Neuronal stem cell (in vitro differentiated cells): ENCODE data around the gene SLC41A3.
A peak's percentile ranks its signal among the peaks of the same experiment; 100 is the strongest.

Source experiments
- DNase-seq: peaks from one replicate; pipeline ENCODE4 v3.0.0-alpha.2; 2013; ENCODE audit warnings: low spot score
- H2AFZ ChIP-seq: one replicate; pipeline ENCODE4 v1.6.1; 2013; ENCODE audit warnings: mild to moderate bottlenecking, low read length, inconsistent platforms
- H2AK5ac ChIP-seq: 2 replicates; pipeline ENCODE4 v1.6.1; 2013; ENCODE audit warnings: low read depth, mild to moderate bottlenecking, inconsistent platforms, low read length, moderate library complexity, mixed read lengths
- H2BK120ac ChIP-seq: 2 replicates; pipeline ENCODE4 v1.6.1; 2013; ENCODE audit warnings: low read depth, mild to moderate bottlenecking, inconsistent platforms, low read length, moderate library complexity, mixed read lengths
- H2BK12ac ChIP-seq: one replicate; pipeline ENCODE4 v1.6.1; 2013; ENCODE audit warnings: low read length, inconsistent platforms
- H2BK15ac ChIP-seq: 2 replicates; pipeline ENCODE4 v1.6.1; 2013; ENCODE audit warnings: mild to moderate bottlenecking, low read length, inconsistent platforms, mixed read lengths
- H2BK5ac ChIP-seq: one replicate; pipeline ENCODE4 v1.6.1; 2013; ENCODE audit warnings: inconsistent platforms, mild to moderate bottlenecking, low read length, moderate library complexity
- H3K14ac ChIP-seq: one replicate; pipeline ENCODE4 v1.6.1; 2013; ENCODE audit warnings: low read length, inconsistent platforms
- H3K18ac ChIP-seq: 2 replicates; pipeline ENCODE4 v1.6.1; 2013; ENCODE audit warnings: low read length, inconsistent platforms
- H3K23ac ChIP-seq: 2 replicates; pipeline ENCODE4 v1.6.1; 2013; ENCODE audit warnings: low read depth, mild to moderate bottlenecking, mixed read lengths, low read length, inconsistent platforms; ENCODE audit not compliant: poor library complexity
- H3K27ac ChIP-seq: replicated peaks from 3 replicates; pipeline ENCODE4 v1.5.1; 2013; ENCODE audit warnings: low read length, inconsistent platforms
- H3K27me3 ChIP-seq, 3 experiments: 2 replicates each; pipeline ENCODE4 v1.6.1; 2013; ENCODE audit warnings: low read length in 3 of 3, mild to moderate bottlenecking in 2 of 3, inconsistent platforms in 1 of 3, low read depth in 1 of 3, mixed read lengths in 1 of 3, moderate library complexity in 1 of 3; ENCODE audit not compliant: control insufficient read depth in 3 of 3, insufficient read depth in 3 of 3
- H3K36me3 ChIP-seq, 2 donors: replicated peaks in 1 of 2; 2 replicates each; pipeline ENCODE4 v1.6.1; 2013; ENCODE audit warnings: low read length in 2 of 2; ENCODE audit not compliant: control insufficient read depth in 2 of 2, insufficient read depth in 2 of 2
- H3K4ac ChIP-seq: 2 replicates; pipeline ENCODE4 v1.6.1; 2013; ENCODE audit warnings: inconsistent platforms, mild to moderate bottlenecking, low read length, moderate library complexity
- H3K4me1 ChIP-seq, 2 donors: 1 replicate in 1 of 2; 2 replicates in 1 of 2; pipeline ENCODE4 v1.6.1; 2013; ENCODE audit warnings: low read length in 2 of 2, low read depth in 1 of 2; ENCODE audit not compliant: control insufficient read depth in 2 of 2, insufficient read depth in 1 of 2
- H3K4me2 ChIP-seq: one replicate; pipeline ENCODE4 v1.6.1; 2013; ENCODE audit warnings: mild to moderate bottlenecking, low read length, inconsistent platforms; ENCODE audit not compliant: insufficient read depth, poor library complexity, severe bottlenecking
- H3K4me3 ChIP-seq, 2 donors: 2 replicates each; pipeline ENCODE4 v1.5.1; 2013; ENCODE audit warnings: low read length in 2 of 2, mild to moderate bottlenecking in 2 of 2, inconsistent platforms in 1 of 2, moderate library complexity in 1 of 2
- H3K79me1 ChIP-seq: one replicate; pipeline ENCODE4 v1.6.1; 2013; ENCODE audit warnings: low read depth, mild to moderate bottlenecking, inconsistent platforms, low read length, moderate library complexity
- H3K9ac ChIP-seq: one replicate; pipeline ENCODE4 v1.6.1; 2013; ENCODE audit warnings: mild to moderate bottlenecking, low read depth, low read length, inconsistent platforms; ENCODE audit not compliant: poor library complexity
- H3K9me3 ChIP-seq, 2 donors: replicated peaks in 1 of 2; 2 replicates each; pipeline versions ENCODE3 to v1.6.1; 2013; ENCODE audit warnings: low read length in 2 of 2, mild to moderate bottlenecking in 2 of 2, inconsistent platforms in 1 of 2, low read depth in 1 of 2, mixed read lengths in 1 of 2, moderate library complexity in 1 of 2; ENCODE audit not compliant: control insufficient read depth in 2 of 2, insufficient read depth in 1 of 2
- H4K8ac ChIP-seq: one replicate; pipeline ENCODE4 v1.6.1; 2013; ENCODE audit warnings: low read depth, mild to moderate bottlenecking, inconsistent platforms, low read length, moderate library complexity
- H4K91ac ChIP-seq: one replicate; pipeline ENCODE4 v1.6.1; 2013; ENCODE audit warnings: low read length, low read depth, mild to moderate bottlenecking, inconsistent platforms; ENCODE audit not compliant: poor library complexity
- WGBS, 2 donors: extraction: QIAGEN DNeasy Blood & Tissue Kit; methylation state at CpG; one replicate each; pipeline ENCODE4 v1.1.7; 2013; ENCODE audit warnings: missing lambda C conversion rate in 2 of 2, mixed read lengths in 1 of 2; ENCODE audit not compliant: insufficient read length in 2 of 2, insufficient replicate concordance in 1 of 2; ENCODE audit errors: extremely low coverage in 2 of 2; 5-methylcytosine and 5-hydroxymethylcytosine counted together

Gene SLC41A3

DNA sequence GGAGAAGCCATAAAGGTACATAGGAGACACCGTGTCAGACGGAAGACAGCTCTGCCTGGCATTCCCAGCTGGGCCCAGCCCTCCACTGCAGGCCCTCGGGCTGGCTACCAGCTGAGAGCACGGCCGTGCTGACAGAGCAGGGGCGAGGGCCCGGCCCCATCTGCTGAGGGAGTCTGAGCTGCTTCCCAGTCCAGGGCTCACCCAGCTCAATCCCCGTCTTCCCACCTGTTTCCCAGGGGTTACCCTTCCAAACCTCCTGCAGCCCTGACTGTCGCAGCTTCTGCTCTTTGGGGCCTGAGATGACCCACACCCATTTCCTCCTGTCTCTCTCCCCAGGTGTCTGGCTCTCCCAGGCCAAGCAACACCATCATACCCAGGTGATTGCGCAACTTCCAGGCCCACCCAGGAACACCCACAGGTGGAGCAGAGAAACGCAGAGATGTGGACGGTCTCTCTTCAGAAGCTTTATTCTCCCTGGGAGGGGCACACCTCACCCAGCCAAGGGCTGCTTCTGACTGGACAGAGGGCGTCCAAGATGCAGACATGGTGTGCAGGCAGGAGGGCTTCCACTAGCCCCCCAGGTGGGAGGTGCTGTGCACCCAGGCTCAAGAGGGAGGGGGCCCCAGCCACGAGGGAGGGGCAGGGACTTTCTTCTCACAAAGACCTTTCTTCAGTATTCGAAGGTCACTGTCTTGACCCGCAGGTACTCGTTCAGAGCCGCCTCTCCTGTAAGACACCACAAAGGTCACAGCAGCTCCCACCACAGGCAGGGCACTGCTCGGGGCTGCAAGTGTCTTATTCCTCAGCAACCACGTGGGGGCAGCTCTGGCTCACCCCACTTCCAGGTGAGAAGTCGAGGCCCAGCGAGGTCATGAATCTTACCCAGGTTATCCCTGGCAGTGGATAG lies 19.4 kb upstream of the SLC41A3 start:
- no peak overlapping the region for H3K14ac ChIP-seq
- no peak overlapping the region for H3K4me3 ChIP-seq
- H2BK120ac ChIP-seq = no peak overlapping the region
- peak overlapping the region; percentile 47 for H2AK5ac ChIP-seq
- no peak overlapping the region for H3K4me2 ChIP-seq
- DNase-seq = no peak
- H3K27me3 ChIP-seq = peaks cover 0 to 15% (median 0%) of the 10 kb centered on the region in 3 experiments
- H2BK12ac ChIP-seq = no peak overlapping the region
- no peak overlapping the region for H3K18ac ChIP-seq
- no peak overlapping the region for H2BK5ac ChIP-seq
- no peak overlapping the region for H3K4ac ChIP-seq
- peaks cover 2 to 7% of the 10 kb centered on the region in 2 donors for H3K4me1 ChIP-seq
- no CpG with 5 or more reads among the region's 22 CpGs for WGBS, 2 donors
- no peak overlapping the region for H2AFZ ChIP-seq
- no peaks in the 10 kb centered on the region for H3K36me3 ChIP-seq
- H3K9ac ChIP-seq = no peak overlapping the region
- no peak overlapping the region for H4K8ac ChIP-seq
- peak overlapping the region; percentile 45 for H2BK15ac ChIP-seq
- no peak overlapping the region for H4K91ac ChIP-seq
- H3K23ac ChIP-seq = no peak overlapping the region
- H3K27ac ChIP-seq = no peak overlapping the region
- H3K9me3 ChIP-seq = peaks cover 0 to 2% of the 10 kb centered on the region in 2 donors
- H3K79me1 ChIP-seq = no peaks in the 10 kb centered on the region

DNA sequence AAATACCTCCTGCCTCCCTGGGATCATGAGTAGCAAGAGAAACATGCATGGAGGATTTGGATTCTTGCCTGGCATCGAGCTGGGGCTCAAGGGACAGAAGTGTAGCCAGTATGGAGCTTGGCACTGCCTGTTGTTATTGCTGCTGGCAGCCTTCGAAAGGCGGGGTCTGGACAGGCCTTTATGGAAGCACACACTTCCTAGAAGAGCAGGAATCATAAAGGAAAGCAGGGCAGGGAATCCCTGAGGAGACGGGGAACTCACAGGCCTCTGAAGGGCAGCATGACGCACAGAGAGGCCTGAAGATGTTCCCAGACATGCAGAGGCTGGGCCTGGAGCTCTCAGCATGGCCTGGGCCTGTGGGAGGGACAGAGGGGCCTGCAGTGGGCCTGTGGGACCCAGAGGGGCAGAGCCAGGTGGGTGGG lies 18.6 kb upstream of the SLC41A3 start:
- Histone ChIP-seq H3K14ac (no peak overlapping the region), H3K4me3 (no peak overlapping the region), H2BK15ac (no peak overlapping the region), H3K27me3 (peaks cover 0 to 15% (median 0%) of the 10 kb centered on the region in 3 experiments), H2BK12ac (no peak overlapping the region), H3K4me2 (no peak overlapping the region), H3K9me3 (peaks cover 0 to 4% of the 10 kb centered on the region in 2 donors), H4K91ac (no peak overlapping the region), H3K4me1 (peaks cover 0 to under 1% of the 10 kb centered on the region in 2 donors), H3K23ac (no peak overlapping the region), H2BK5ac (no peak overlapping the region), H2AK5ac (no peak overlapping the region), H3K4ac (no peak overlapping the region), H3K27ac (no peak overlapping the region), H4K8ac (no peak overlapping the region), H2AFZ (no peak overlapping the region), H3K36me3 (no peaks in the 10 kb centered on the region), H3K18ac (no peak overlapping the region), H3K79me1 (no peaks in the 10 kb centered on the region), H3K9ac (no peak overlapping the region), H2BK120ac (no peak overlapping the region)
- WGBS, 2 donors = no CpG with 5 or more reads among the region's 5 CpGs
- no peak for DNase-seq

DNA sequence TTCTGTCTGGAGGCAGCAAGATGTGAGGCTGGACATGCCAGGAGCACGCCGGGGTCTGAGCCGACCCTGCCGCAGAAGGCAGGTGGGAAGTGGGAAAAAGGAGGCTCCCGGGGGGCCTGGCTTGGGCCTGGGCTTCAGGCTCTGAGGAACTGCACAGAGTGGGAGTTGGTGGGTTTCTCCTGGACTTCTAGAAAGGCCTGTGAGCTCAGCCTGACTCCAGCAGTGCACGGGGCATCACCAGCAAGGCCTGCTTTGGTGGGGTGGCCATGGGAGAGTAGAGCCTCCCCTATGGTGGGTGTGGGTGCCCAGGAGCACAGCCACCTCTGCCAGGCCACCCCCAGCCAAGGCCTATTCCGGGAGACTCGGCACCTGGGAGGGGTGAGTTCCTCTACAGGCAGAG lies 18.1 kb upstream of the SLC41A3 start:
- H4K8ac ChIP-seq = no peak overlapping the region
- WGBS, 2 donors = no CpG with 5 or more reads among the region's 8 CpGs
- H4K91ac ChIP-seq = no peak overlapping the region
- no peak overlapping the region for H3K4ac ChIP-seq
- no peak overlapping the region for H2BK15ac ChIP-seq
- peak overlapping the region; percentile 55 for H3K18ac ChIP-seq
- H3K14ac ChIP-seq = no peak overlapping the region
- H3K9ac ChIP-seq = no peak overlapping the region
- no peak overlapping the region for H2AK5ac ChIP-seq
- no peak overlapping the region for H2BK5ac ChIP-seq
- H2BK12ac ChIP-seq = no peak overlapping the region
- H3K4me3 ChIP-seq = no peak overlapping the region
- no peaks in the 10 kb centered on the region for H3K79me1 ChIP-seq
- no peak overlapping the region for H3K23ac ChIP-seq
- H2AFZ ChIP-seq = peak overlapping the region; percentile 50
- no peaks in the 10 kb centered on the region for H3K36me3 ChIP-seq
- no peak for DNase-seq
- no peaks in the 10 kb centered on the region for H3K4me1 ChIP-seq
- H3K27me3 ChIP-seq = peaks cover 0 to 15% (median 0%) of the 10 kb centered on the region in 3 experiments
- no peak overlapping the region for H3K4me2 ChIP-seq
- peaks cover 0 to 4% of the 10 kb centered on the region in 2 donors for H3K9me3 ChIP-seq
- no peak overlapping the region for H3K27ac ChIP-seq
- no peak overlapping the region for H2BK120ac ChIP-seq

DNA sequence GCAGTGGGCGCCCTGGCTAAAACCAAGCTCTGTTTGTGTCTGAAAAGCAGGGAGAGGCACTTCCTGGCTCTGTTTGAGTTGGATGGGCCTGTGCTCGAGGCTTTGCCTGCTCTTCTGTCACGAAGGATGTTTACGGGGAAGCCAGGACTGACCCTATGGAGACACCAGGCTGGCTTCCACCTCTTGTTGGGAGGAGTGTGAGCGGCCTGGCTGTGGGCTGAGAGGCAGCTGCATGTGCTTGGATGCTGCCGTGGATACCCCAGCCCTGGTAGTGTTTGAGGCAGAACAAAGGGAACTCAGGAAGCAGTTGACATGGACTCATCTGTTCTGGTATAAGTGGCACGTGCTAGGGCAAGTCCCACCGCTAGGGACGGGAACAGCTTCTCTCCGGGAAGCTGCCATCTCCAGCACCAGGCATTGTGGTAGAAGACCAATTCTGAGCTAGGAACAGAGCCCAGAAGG lies 17.6 kb upstream of the SLC41A3 start:
- H3K14ac ChIP-seq = no peak overlapping the region
- H3K4me1 ChIP-seq = no peaks in the 10 kb centered on the region
- H2BK5ac ChIP-seq = no peak overlapping the region
- no peak overlapping the region for H2BK15ac ChIP-seq
- H3K27ac ChIP-seq = no peak overlapping the region
- peak overlapping the region; percentile 50 for H2AFZ ChIP-seq
- peak overlapping the region in 1 of 2 donors; percentile 23 for H3K4me3 ChIP-seq
- H3K79me1 ChIP-seq = no peaks in the 10 kb centered on the region
- no peak overlapping the region for H3K23ac ChIP-seq
- WGBS, 2 donors = no CpG with 5 or more reads among the region's 10 CpGs
- H4K8ac ChIP-seq = no peak overlapping the region
- no peak for DNase-seq
- H3K36me3 ChIP-seq = no peaks in the 10 kb centered on the region
- H3K9me3 ChIP-seq = peaks cover 0 to 5% of the 10 kb centered on the region in 2 donors
- no peak overlapping the region for H4K91ac ChIP-seq
- H3K9ac ChIP-seq = no peak overlapping the region
- no peak overlapping the region for H2BK12ac ChIP-seq
- peaks cover 0 to 15% (median 0%) of the 10 kb centered on the region in 3 experiments for H3K27me3 ChIP-seq
- no peak overlapping the region for H2BK120ac ChIP-seq
- H3K18ac ChIP-seq = peak overlapping the region; percentile 55
- H2AK5ac ChIP-seq = no peak overlapping the region
- no peak overlapping the region for H3K4me2 ChIP-seq
- H3K4ac ChIP-seq = no peak overlapping the region
